ENCODE data around the gene ELK4. TPM values are rescaled to one million over a fixed set of nuclear protein-coding genes. Genes with fewer than 3 reads are reported as not detected.

ELK4 gene
- total RNA-seq (100 to 1,000 TPM; 194 to 204 TPM), polyA plus RNA-seq (1 to 10 TPM; 4.5 to 8.3 (median 5.8) TPM), total RNA-seq (99.4 to 203 (median 154) reads per million in 6 experiments)

GRCh38 chr1:205631768-205632668, at the start of gene ELK4:
TSS of gene ELK4 (minus strand) at chr1:205632011. CDS start at chr1:205623882, 8,129 bp downstream.
- H3K27me3 Mint-ChIP-seq, result no peaks in the 10 kb centered on the region
- H3K27ac Mint-ChIP-seq, result peak within 1 kb of the TSS; percentile 91 to 99 (median 98)
- H3K4me3 Mint-ChIP-seq, result peak within 1 kb of the TSS; percentile 82 to 99 (median 97)
- H3K36me3 Mint-ChIP-seq, result peaks cover 0 to 17% (median 5%) of the 10 kb centered on the region in 3 donors
- DNase-seq (peak; percentile 98 to 100 (median 100)), ATAC-seq (peak; percentile 77 to 81)
- no peaks in the 10 kb centered on the region for H3K9me3 Mint-ChIP-seq
- POLR2A ChIA-PET, result interaction anchor here (0.6 to 9.1 kb wide), 30 partner anchors 9 to 1170 kb away, joined by 3 to 269 read pairs (median 4); partner anchors contain the start of genes NUCKS1, RAB29 and RBBP5
- peaks cover 9 to 46% (median 38%) of the 10 kb centered on the region in 4 donors for H3K4me1 Mint-ChIP-seq

GRCh38 chr1:205681364-205681763, 49.6 kb upstream of the ELK4 start:
- Mint-ChIP-seq H3K4me1 (peaks cover 2 to 21% (median 14%) of the 10 kb centered on the region in 4 donors), H3K27me3 (peaks cover 0 to 4% (median 4%) of the 10 kb centered on the region in 5 donors), H3K9me3 (no peaks in the 10 kb centered on the region), H3K4me3 (peak overlapping the region in 9 of 10 donors; percentile 45 to 85 (median 81)), H3K27ac (peak overlapping the region in 2 of 10 donors; percentile 52 to 74), H3K36me3 (no peaks in the 10 kb centered on the region)
- ATAC-seq (no peak), DNase-seq (no peak)
- POLR2A ChIA-PET, result interaction anchor here (0.8 kb wide), 1 partner anchor 51 kb away, joined by 3 read pairs; no protein-coding TSS in a partner anchor

- Mint-ChIP-seq H3K27me3 (peaks cover 0 to 15% (median 5%) of the 10 kb centered on the region in 5 donors), H3K27ac (peak within 1 kb of the TSS in 6 of 10 donors; percentile 16 to 74 (median 38)), H3K36me3 (no peaks in the 10 kb centered on the region), H3K4me3 (peak within 1 kb of the TSS; percentile 71 to 88 (median 82)), H3K9me3 (no peaks in the 10 kb centered on the region), H3K4me1 (peaks cover 2 to 24% (median 14%) of the 10 kb centered on the region in 4 donors)
- POLR2A ChIA-PET, result interaction anchor here (0.8 to 1.3 kb wide), 5 partner anchors 21 to 89 kb away, joined by 3 to 5 read pairs (median 3); partner anchors contain the start of gene NUCKS1
- ATAC-seq (peak; percentile 75 to 81), DNase-seq (peak in 9 of 10 donors; percentile 21 to 70 (median 34))
These were observed 48.5 kb upstream of the ELK4 start, which contains the start of gene SLC45A3 for GRCh38 chr1:205680073-205680851. TSS of gene SLC45A3 (minus strand) at chr1:205680509. CDS start at chr1:205664656, 15,853 bp downstream.

GRCh38 chr1:205678286-205679111, 46.7 kb upstream of the ELK4 start:
- POLR2A ChIA-PET, result interaction anchor here (1.1 kb wide), 1 partner anchor 97 kb away, joined by 4 read pairs; the partner anchor contains the start of gene RAB29
- DNase-seq, result no peak
- Mint-ChIP-seq H3K4me3 (peak overlapping the region in 7 of 10 donors; percentile 74 to 86 (median 84)), H3K36me3 (no peaks in the 10 kb centered on the region), H3K27me3 (peaks cover 0 to 21% (median 7%) of the 10 kb centered on the region in 5 donors), H3K27ac (no peak overlapping the region), H3K4me1 (peaks cover 2 to 24% (median 14%) of the 10 kb centered on the region in 4 donors), H3K9me3 (no peaks in the 10 kb centered on the region)
- no peak for ATAC-seq

GRCh38 chr1:205677167-205677566, 45.4 kb upstream of the ELK4 start:
- Mint-ChIP-seq H3K36me3 (no peaks in the 10 kb centered on the region), H3K4me3 (no peak overlapping the region), H3K27ac (no peak overlapping the region), H3K27me3 (peaks cover 2 to 21% (median 9%) of the 10 kb centered on the region in 5 donors), H3K4me1 (peaks cover 2 to 24% (median 14%) of the 10 kb centered on the region in 4 donors), H3K9me3 (no peaks in the 10 kb centered on the region)
- no peak for ATAC-seq
- DNase-seq, result no peak
- POLR2A ChIA-PET, result interaction anchor here (0.5 kb wide), 1 partner anchor 158 kb away, joined by 3 read pairs; no protein-coding TSS in a partner anchor

- Mint-ChIP-seq H3K4me3 (peak overlapping the region in 1 of 10 donors; percentile 25), H3K27me3 (peaks cover 2 to 21% (median 9%) of the 10 kb centered on the region in 5 donors), H3K36me3 (no peaks in the 10 kb centered on the region), H3K9me3 (no peaks in the 10 kb centered on the region), H3K27ac (no peak overlapping the region), H3K4me1 (peaks cover 2 to 27% (median 14%) of the 10 kb centered on the region in 4 donors)
- no peak for DNase-seq
- no peak for ATAC-seq
- POLR2A ChIA-PET, result interaction anchor here (0.5 kb wide), 1 partner anchor 159 kb away, joined by 3 read pairs; no protein-coding TSS in a partner anchor
These were observed 44.8 kb upstream of the ELK4 start for GRCh38 chr1:205676597-205676996.

DNA sequence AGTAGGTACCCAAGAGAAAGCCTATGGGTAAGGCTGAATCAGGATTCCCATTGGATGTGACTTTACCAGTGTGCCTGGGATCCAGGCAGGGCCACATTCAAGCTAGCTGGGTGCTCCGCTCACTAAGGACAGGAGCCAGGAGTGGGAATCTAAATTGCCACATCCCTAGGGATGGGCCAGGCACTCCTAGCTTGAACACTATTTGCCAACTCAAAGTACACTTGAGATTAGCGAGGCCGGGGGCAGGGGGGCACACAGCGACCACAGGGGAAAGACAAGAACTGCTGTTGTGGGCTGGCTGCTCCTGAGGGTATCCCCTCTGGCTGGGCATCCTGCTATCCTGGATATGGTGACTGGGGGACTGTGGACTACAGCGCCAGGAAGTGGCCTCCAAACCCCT, 44.2 kb upstream of the ELK4 start:
- POLR2A ChIA-PET, result no interaction called here
- no peak overlapping the region for H3K4me3 Mint-ChIP-seq
- ATAC-seq (no peak), DNase-seq (no peak)
- H3K4me1 Mint-ChIP-seq, result peaks cover 2 to 27% (median 13%) of the 10 kb centered on the region in 4 donors
- H3K36me3 Mint-ChIP-seq, result no peaks in the 10 kb centered on the region
- H3K27me3 Mint-ChIP-seq, result peaks cover 2 to 21% (median 9%) of the 10 kb centered on the region in 5 donors
- no peak overlapping the region for H3K27ac Mint-ChIP-seq
- no peaks in the 10 kb centered on the region for H3K9me3 Mint-ChIP-seq

DNA sequence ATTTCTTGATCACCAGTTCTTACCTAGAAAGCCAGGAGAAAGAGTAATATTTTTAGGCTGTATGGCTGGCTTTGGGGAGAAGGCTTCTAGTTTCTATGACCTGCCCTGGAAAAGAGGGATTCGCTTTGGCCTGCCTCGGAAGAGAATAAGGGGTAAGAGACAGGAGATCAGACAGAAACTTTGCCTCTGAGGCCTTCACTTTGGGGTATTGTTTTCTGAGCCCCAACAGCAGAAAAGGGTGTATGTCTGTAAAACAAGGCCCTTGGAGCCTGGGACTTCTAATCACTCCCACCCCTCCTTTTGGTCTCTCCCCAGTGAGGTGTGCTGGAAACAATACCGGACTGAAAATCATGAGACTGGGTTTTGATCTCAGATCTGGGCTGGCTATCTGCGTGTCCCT, 43.4 kb upstream of the ELK4 start:
- Mint-ChIP-seq H3K36me3 (no peaks in the 10 kb centered on the region), H3K4me3 (peak overlapping the region in 1 of 10 donors; percentile 19), H3K4me1 (peaks cover 2 to 22% (median 9%) of the 10 kb centered on the region in 4 donors), H3K27me3 (peaks cover 0 to 21% (median 9%) of the 10 kb centered on the region in 5 donors), H3K27ac (no peak overlapping the region), H3K9me3 (no peaks in the 10 kb centered on the region)
- POLR2A ChIA-PET, result no interaction called here
- ATAC-seq (no peak), DNase-seq (no peak)

DNA sequence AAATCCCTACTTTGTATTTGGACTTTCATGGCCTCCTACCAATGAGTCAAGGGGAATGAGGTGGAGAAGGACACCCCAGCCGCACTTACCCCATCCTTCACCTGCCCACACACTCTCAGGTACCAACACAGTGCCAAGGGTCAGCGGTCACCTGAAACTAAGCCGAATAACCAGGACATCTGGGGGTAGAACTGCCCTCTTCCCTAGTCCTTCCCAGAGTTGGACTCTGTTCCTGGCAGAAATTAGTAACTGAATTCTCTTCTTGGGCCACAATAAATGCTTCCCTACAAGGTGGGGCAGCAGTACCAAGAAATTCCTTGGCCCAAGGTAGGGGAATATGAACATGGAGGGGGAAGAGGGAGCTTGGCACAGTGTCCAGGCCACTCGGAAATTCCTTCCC, 41.2 kb upstream of the ELK4 start:
- POLR2A ChIA-PET, result no interaction called here
- peaks cover 2 to 37% (median 19%) of the 10 kb centered on the region in 5 donors for H3K27me3 Mint-ChIP-seq
- no peak overlapping the region for H3K4me3 Mint-ChIP-seq
- no peak for DNase-seq
- no peak overlapping the region for H3K27ac Mint-ChIP-seq
- no peak for ATAC-seq
- no peaks in the 10 kb centered on the region for H3K36me3 Mint-ChIP-seq
- H3K4me1 Mint-ChIP-seq, result peaks cover 0 to 34% (median 0%) of the 10 kb centered on the region in 4 donors
- no peaks in the 10 kb centered on the region for H3K9me3 Mint-ChIP-seq

DNA sequence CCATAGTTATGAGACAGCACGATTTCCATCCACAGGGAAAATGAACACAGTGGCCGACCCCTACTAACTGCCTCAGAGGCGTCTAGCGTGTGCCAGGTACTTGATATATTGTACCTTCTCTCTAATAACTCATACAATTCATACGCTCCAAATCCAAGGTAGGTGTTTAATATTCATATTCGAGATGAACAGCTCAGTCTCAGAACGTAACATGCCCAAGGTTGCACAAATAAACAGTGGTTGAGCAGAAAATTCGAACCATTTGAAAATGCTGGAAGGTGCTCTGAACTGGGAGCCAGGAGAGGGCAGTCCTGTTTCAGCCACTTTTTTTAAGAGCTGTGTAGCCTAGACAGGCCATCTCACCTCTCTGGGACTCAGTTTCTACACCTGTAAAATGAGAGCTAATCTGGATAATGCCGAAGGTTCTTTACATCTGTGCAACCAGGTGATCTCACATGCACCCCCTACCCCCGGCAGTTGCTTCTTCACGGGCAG, 40.6 kb upstream of the ELK4 start:
- H3K9me3 Mint-ChIP-seq, result no peaks in the 10 kb centered on the region
- H3K4me1 Mint-ChIP-seq, result peaks cover 0 to 35% (median 0%) of the 10 kb centered on the region in 4 donors
- DNase-seq (no peak), ATAC-seq (no peak)
- H3K27ac Mint-ChIP-seq, result peak overlapping the region in 1 of 10 donors; percentile 20
- H3K27me3 Mint-ChIP-seq, result peaks cover 2 to 39% (median 22%) of the 10 kb centered on the region in 5 donors
- POLR2A ChIA-PET, result no interaction called here
- no peak overlapping the region for H3K4me3 Mint-ChIP-seq
- no peaks in the 10 kb centered on the region for H3K36me3 Mint-ChIP-seq
